Measurements from ENCODE around the gene SORCS3.
"Not testable (repeated sequence)": the region's sequence is repeated elsewhere in the genome, so short reads cannot be mapped to it uniquely, and the experiment has no call there.

Gene SORCS3

DNA sequence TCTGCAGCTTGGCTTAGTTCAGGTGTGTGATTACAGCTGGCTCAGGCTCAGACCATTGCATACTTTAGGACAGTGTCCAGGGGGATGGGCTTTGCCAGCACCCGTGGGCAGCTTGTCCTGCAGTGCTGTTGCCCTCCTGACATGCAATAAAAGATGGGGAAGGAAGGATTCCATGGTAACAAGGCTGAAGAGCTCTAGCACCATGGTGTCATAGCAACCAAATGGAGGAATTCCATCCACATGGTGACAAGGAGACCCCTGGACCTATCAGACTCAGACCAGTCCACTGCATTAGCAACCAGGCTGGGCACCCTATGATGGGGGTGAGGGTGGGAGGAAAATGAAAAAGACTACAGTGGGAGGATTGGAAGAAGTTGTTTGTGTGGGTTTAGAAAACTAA lies 49.9 kb downstream of the SORCS3 start:
- no peak for DNase-seq

DNA sequence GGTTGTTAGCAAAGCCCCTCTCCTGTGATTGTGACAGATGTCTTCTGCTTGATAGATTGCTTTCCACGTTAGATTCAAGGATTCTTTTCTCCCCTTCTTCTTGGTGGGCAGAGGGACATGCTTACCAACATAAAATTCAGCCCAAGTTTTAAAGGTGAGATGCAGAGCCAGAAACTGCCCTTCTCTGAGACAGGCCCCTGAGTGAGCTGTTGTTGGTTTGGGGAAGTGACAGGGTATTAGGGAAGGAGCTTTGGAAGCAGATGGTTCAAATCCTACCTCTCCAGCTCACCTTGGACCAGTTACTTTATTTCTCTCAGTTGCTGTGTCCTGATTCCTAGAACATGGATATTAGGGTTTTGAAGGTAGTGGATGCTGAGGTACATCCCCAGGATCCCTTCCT lies 53.0 kb downstream of the SORCS3 start:
- DNase-seq = no peak

DNA sequence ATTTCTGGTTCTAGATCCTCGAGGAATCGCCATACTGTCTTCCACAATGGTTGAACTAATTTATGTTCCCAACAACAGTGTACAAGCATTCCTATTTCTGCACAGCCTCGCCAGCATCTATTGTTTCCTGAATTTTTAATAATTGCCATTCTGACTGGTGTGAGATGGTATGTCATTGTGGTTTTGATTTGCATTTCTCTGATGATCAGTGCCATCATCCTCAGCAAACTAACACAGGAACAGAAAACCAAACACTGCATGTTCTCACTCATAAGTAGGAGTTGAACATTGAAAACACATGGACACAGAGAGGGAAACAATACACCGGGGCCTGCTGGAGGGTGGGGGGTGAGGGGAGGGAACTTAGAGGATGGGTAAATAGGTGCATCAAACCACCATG lies 62.2 kb downstream of the SORCS3 start:
- DNase-seq = not testable (repeated sequence)

DNA sequence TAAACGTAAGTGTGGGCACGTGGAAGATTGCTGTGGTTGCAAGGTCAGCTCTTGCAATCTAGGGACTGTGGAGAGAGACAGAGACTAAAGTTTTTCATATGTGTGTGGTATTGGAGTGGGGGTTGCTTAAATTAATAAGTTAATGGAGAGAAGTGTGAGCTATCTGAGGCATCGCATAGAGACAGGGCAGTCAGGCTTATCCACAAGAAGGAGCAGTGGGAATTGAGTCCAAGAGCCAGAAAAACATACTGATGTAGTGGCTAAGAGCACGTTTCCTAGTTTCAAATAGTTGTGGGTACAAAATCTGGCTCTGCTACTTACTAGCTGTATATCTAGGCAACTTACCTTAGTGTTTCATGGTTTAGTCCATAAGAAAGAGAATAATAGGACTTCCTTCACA lies 65.8 kb downstream of the SORCS3 start:
- no peak for DNase-seq

DNA sequence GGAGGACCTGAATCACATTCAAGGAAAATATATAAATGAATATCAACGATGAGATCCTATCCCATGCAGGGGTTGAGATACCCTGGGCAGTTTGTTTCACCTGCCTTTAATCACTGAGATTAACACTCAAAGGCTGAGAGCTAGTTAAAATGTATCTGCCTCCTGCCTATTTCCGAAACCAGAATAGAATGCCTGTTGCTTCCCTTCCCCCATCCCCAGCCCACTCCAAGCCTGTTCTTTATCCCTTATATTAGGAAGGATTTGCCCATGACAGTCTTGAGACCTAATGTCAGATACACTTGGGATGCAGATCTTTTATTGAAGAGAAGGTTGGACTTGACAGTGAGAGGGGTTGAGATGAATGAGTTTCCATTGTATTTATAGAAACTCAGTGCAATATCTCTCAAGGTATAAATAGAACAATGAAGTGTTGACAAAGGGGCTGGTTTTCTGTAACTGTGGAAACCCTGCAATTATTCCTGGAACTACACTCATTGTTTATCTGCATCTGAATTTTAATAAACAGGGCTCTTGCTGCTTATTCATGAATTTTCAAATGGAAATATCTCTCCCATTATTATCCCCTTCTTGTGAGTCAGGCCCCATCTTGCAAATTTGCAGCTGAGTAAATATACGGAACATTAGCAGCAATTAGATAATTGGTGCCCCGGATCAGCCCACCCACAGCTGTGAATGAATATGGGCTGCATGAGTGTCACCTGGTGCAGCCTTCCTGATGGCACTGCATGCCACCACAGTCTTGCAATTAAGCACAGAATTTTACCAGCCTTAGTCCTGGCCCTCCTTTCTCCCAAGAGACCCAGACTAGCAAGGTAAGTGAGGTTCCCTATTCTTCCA lies 66.7 kb downstream of the SORCS3 start:
- DNase-seq = no peak

DNA sequence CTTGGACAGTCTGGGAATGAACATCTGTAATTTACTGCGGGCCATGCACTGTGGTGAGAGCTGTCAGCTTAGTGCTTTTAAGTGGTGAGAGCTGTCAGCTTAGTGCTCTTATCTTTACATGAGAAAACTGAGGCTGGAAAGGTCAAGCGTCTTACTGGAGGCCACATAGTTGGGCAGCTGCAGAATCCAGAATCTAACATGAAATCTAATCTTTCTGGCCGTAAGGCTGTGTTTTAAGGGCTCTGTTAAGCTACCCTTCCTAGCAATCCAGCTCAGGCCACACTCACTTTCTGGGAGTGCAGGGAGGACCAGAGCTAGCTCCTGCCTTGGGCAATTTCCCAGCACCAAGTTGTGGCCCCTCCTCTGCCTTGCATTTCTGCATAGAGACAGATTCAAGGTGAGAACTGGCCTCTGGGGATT lies 70.2 kb downstream of the SORCS3 start:
- no peak for DNase-seq

DNA sequence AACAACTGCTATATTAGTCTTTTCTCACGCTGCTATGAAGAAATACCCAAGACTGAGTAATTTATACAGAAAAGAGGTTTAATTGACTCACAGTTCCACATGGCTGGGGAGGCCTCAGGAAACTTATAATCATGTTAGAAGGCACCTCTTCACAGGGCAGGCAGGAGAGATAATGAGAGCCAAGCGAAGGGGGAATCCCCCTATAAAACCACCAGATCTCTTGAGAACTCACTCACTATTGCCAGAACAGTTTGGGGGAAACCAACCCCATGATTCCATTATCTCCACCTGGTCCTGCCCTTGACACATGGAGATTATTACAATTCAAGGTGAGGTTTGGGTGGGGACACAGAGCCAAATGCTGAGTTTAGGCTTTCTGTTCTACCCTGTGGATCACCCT lies 89.5 kb downstream of the SORCS3 start:
- not testable (repeated sequence) for DNase-seq

DNA sequence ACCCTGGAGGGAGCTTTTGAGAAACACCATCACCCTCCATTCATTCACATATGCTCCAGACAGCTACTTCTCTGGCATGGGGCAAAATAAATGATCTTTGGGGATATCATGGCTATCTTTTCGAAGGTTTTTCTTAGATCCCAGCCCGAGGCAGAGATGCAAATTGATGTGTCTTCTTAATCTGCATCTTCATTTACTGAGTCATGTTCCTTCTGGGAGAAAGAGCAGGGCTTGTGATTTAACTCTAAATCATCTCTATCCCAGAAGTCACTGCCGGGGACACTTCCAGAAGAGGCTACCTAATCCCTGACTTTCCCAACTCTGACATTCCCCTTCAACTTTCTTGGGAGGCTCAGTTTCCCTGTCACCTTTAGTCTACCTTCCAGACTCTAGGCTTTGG lies 90.1 kb downstream of the SORCS3 start:
- DNase-seq = no peak

DNA sequence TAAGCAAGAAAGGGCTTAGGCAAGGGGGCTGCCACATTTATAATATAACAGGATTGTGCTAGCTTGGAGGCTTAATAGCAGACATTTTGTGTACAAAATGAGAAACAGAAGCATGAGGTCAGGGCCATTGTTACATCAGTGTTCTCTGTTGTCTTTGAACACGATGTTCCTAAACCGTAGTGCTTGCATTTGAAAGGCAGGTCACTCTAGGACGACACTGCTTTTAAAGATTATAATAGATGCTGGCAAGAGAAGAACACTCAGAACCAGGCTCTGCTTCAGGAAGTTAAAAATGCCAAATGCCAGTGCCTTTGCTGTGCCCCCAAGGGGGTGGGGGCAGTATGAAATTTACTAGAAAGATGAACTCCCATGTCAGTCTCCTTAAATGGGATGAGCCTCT lies 91.1 kb downstream of the SORCS3 start:
- no peak for DNase-seq

DNA sequence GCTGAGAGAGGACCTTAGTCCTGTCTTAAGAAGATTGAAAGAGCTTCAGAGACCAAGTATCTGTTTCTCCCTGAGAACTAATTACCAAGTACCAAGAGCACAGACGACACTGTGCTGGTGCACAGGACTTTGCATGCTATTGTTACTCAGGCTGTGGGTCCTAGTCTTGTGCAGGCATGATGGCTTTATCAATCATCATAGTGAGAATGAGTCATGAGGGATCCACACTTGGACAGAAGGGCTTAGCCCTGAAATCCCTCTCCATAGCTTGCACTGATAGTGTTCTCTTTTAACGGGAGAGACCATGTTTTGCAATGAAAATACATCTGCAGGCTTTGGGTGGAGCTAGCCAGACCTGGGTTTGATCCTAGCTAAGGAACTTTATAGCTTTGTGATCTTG lies 93.3 kb downstream of the SORCS3 start:
- no peak for DNase-seq

DNA sequence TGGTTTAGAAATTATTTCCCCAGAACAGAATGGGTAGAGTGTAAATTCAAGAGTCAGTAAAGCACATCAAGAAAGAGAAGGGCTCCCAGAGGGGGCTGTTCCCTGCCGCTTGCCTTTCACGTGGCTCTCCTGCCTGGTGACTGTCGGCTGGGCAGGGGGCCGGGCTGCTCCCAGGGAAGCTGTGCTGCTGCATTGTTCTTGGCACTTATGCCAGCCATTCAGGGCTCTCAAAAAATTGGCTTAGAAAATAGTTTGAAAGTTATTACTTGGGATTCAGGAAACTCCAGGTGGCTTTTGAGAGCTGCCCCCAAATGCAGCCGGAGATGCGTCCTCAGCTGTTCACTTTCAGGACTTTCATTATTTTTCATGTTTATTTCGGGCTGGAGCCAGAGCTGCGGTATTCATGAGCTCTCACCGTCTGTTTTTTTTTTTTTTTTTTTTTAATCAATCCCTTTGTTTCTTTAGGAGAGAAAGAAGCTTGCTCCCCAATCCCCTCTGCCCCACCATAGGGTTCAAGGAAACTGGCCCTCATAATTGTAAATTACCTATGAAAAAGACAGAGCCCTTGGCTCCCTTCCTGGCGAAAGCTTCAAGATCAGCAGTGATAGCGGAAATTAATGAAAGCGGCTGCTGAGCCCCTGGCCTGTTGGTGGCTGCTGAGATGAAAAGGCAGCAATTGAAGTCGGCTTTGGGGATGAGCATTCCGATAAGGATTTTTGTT lies 94.1 kb downstream of the SORCS3 start:
- no peak for DNase-seq

DNA sequence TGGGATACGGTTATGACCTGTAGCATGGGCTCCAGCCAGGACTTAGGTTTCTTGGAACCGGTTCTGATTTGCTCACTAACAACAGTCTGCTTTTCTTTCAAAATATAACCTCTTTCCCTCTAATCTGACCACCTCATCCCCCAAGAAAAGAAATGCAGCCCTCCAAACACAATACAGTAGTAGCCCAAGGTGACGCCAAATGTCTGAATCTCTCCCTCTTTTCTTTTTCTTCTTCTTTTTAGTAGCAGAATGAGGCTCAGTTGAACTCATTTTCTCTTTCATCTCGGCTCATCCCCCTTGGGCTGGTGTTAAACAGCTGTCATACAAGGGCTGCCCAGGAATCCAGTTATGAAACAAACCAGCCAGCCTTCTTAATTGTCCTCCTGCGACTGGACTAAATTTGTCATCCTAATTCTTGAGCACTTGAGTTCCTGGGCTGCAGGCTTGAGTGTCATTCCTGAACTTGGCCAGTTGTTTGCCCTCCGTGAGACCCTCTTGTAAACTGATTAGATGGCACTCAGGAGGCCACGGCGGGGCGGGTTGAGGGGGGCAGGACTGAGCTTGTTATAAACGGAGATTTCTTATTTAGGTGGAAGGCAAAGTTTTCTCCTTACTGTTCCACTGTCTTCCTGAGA lies 94.8 kb downstream of the SORCS3 start:
- DNase-seq = no peak

DNA sequence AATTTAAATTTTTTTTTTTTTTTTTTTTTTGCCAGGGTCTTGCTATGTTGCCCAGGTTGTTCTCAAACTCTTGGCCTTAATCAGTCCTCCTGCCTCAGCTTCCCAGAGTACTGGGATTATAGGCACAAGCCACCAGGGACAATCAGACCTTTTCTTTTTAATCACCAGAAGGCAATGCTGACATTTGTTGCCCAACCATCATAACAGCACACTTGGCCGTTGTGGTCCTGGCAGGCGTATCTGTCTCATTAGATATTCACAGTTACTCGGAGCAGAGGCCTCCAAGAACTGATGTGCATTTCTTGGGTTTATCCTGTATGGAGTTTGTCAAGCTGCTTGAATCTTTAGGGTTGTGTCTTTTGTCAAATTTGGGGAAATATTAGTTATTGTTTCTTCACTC lies 100.0 kb downstream of the SORCS3 start:
- no peak for DNase-seq

DNA sequence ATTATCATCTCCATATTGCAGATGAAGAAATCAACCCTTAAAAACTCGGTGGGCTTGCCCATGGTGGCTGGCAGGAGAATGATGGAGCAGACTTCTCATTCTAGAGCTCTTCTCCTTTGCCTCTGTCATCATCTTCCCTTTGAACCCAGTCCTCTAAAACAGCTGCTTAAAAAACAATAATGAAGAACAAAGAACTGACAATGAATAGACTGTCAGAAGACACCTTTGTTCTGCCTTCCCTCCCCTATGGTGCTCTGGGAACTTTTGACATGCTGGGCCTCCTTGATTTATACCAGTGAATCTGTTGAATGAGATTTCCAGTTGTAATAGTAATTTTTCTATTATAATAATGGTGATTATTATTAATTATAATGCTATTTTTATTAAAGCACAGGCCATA lies 103.0 kb downstream of the SORCS3 start:
- DNase-seq = no peak

DNA sequence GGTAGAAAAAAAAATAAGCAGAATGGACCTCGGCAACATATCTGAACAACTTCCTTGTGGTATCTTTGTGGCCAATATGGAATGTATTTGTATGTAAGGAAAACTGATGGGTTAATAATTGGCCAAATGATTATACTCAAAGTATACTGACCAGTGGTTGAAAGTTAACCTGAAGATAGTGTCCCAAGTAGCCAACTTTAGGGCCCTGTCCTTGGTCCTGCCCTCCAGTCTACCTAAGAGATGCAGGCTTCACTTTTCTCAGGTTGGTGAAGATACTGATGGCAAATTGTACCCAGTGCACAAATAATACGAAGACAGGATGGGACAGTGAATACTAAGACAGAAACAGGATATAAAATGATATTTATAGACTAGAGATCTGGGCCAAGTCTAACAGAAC lies 109.2 kb downstream of the SORCS3 start:
- no peak for DNase-seq

DNA sequence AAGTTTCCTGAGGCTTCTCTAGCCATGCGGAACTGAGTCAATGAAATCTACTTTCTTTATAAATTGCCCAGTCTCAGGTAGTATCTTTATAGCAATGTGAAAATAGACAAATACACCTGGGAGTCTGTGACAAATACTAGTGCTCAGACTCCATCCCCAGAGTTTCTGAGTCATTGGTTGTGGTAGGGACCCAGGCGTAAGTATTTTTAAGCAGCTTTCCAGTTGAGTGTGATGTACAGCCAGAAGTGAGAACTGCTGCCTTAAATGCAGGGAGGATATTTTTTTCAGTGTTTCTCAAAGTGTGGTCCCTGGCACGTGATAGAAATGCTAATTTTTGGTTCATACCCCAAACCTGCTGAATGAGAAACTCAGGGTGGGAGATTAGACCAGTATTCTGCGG lies 121.7 kb downstream of the SORCS3 start:
- DNase-seq = no peak

DNA sequence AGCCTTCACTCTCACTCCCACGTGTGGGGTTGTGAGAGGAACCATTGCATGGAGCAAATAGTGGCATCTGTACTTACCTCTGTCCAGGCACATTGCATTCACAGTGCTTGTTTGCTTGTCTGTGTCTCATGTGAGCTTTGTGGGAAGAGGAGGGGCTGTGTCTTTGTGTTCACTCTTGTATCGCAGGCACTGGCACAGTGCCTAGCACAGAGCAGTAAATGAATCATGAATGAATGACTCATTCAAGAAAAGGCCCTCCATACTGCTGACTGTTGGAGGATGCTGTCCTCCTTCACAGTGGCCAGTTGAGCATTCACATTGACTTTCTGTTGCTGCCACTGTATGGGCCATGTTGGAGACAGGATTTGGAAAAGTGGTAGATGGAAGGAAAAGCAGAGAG lies 125.3 kb downstream of the SORCS3 start:
- DNase-seq = no peak

DNA sequence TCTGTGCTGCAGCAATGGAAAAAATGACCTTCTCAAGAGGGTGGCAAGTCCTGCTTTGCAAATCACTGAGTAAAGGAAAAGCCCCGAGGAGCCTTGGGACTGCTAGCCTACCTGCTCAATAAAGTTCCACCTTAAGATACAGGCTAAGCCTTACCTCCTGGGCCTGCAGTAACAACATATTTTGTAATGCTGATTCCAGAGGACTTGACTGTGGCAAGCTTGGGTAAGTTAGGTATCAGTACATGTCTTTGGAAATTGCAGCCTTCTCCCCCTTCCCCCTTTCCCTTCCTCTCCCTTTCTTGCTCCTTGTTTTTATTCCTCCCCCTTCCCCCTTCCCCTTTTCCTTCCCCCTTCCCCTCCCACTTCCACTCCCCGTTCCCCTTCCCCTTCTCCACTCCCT lies 126.2 kb downstream of the SORCS3 start:
- no peak for DNase-seq

DNA sequence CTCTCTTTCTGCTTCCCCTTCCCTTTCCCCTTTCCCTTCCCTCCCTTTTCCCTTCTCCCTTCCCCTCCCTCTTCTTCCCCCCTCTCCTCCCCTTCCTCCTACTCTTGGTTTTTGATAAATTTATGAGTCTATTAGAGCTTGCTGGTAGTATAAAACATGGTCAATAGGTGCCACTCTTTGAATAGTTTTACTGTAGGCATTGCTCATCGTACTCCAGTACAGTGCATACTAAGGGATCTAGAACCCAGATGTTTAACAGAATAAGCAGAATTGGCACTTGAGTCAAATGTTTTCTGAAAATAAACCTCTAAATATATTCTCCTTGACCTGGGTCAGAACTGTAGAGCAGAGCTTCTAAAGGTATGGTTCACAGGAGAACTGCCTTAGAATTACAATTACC lies 126.7 kb downstream of the SORCS3 start:
- DNase-seq = no peak

DNA sequence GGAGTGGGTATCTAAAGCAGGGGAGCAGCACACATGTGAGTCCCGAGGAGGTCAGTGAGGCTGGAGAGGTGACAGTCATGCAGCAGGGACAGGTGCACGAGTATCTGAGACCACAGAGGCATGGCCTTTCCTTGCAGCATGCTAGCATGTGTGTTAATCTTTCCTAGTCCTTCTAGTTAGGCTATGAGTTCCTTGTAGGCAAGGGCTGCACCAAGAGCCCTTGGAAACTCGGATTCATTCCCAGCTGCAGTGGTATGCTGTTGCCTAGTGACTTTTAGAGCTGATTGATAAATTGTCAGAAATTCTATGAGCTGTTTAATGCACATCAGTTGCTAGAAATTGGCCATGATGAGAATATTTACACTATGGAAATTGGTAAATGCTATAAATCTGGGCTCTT lies 132.0 kb downstream of the SORCS3 start:
- no peak for DNase-seq

DNA sequence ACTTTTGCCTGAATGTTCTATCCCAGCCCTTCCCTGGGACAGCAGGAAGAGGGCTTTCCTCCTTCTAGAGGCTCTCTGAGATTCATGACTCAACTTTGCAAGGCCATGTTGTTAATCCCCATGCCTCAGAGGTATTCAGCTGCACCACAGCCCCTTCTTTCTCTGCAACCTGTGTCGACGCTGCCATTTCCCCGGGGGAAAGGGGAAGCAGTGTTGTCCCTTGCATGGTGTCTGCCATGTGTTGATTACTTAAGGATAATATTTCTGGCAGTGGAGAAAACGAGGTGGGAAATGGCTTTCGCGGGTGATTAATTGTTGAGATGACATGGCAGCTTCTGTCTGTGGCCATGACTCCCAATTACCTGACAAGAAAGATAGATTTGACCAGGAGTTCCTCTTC lies 133.1 kb downstream of the SORCS3 start:
- no peak for DNase-seq

DNA sequence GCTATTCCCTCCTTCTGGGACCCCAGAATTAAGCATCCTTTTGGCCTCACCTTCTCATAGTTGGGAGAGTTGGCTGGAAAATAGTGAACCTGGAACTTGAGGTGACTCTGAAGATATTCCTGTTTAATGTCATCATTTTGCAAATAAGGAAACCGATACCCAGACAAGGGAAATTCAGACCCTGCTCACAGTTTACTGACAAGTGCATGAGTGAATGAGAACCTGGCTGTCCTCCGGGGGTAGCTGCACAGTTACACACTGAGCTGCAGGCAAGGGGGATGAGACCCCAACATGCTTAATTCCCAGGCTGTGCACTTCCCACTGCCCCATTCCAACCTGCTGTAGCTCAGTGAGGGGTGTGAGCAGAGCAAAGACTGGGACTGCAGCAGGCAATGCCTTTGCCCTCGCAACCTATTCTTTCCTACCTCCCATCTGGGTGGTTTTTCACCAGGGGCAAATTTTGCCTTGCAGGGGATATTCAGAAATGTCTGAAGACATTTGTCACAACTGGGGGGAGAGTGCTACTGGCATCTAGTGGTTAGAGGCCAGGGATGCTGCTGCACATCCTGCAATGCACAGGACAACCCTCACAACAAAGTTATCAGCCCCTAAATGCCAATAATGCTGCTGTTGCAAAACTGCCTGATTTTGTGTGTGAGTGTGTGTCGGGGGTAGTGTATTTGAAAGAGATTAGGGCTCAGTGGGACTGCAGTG lies 136.2 kb downstream of the SORCS3 start:
- no peak for DNase-seq

DNA sequence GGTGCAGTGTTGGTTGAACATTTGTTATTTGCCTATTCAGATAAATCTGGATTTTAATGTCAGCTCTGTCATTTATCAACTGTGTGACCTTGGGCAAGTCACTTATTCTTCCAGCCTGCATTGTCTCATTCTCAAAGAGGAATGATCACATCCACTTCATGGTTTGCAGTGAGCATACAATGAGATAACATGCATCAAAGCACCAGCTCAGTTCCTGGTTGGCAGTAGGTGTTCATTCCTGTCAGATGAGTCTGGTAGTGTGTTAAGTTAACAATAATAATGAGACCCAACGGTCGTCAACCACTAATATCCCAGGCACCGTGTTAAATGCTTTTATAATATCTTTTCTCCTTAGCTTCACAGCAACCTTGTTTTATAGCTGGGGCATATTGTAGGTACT lies 137.3 kb downstream of the SORCS3 start:
- no peak for DNase-seq
